HCT116 (cell line): ENCODE data around the gene AGAP1.

Experiments
- CEBPB ChIP-seq: IDR thresholded peaks from 2 replicates; pipeline ENCODE4 v1.6.1; 2012; ENCODE audit warnings: low read depth
- CTCF ChIP-seq, 3 experiments: fragments of 200-600 bp in 1 of 3; sonication (generic) in 1 of 3; IDR thresholded peaks in 2 of 3; conservative IDR thresholded peaks in 1 of 3; 2 replicates each; pipeline ENCODE4 v1.5.1; 2012 to 2017; ENCODE audit warnings: low read depth in 2 of 3, low read length in 2 of 3, antibody characterized with exemption in 1 of 3, borderline replicate concordance in 1 of 3, control low read depth in 1 of 3, mild to moderate bottlenecking in 1 of 3, mixed read lengths in 1 of 3, mixed run types in 1 of 3, moderate library complexity in 1 of 3; ENCODE audit not compliant: insufficient read depth in 1 of 3
- EZH2 ChIP-seq: fragments of 200-600 bp; sonication (generic); IDR thresholded peaks from 2 replicates; pipeline ENCODE4 v1.6.1; 2017; ENCODE audit warnings: antibody characterized with exemption, mixed run types
- EZH2phosphoT487 ChIP-seq: fragments of 200-600 bp; IDR thresholded peaks from 2 replicates; pipeline ENCODE4 v1.6.1; 2018; ENCODE audit warnings: antibody characterized with exemption, borderline replicate concordance
- POLR2A ChIP-seq: IDR thresholded peaks from 2 replicates; pipeline ENCODE4 v1.7.0; 2011; ENCODE audit warnings: borderline replicate concordance; ENCODE audit not compliant: insufficient read depth, insufficient read length; ENCODE audit errors: extremely low read depth
- POLR2AphosphoS5 ChIP-seq: IDR thresholded peaks from 2 replicates; pipeline ENCODE4 v1.6.1; 2011; ENCODE audit warnings: mild to moderate bottlenecking, low read depth, low read length, moderate library complexity
- RAD21 ChIP-seq: IDR thresholded peaks from 2 replicates; pipeline ENCODE4 v1.6.1; 2012; ENCODE audit warnings: low read depth, mild to moderate bottlenecking
- REST ChIP-seq: IDR thresholded peaks from 2 replicates; pipeline ENCODE4 v1.6.1; 2012; ENCODE audit warnings: low read depth
- ZNF274 ChIP-seq: fragments of 200-500 bp; sonication (Bioruptor generic); IDR thresholded peaks from 2 replicates; pipeline ENCODE4 v1.6.1; 2014; ENCODE audit warnings: mild to moderate bottlenecking, low read depth, low read length, inconsistent platforms
- TF ChIP-seq, protein P1 (sequence below): IDR thresholded peaks from 2 replicates; pipeline ENCODE4 v1.6.1; 2012

GRCh38 chr2:236161531-236161930, 667.7 kb downstream of the AGAP1 start:
- no peak for TF ChIP-seq CTCF (IDR thresholded peaks at IDR 0.05 in 2 of 3, conservative IDR thresholded peaks at IDR 0.05 in 1 of 3; ENCODE audit: borderline replicate concordance in 1 of 3, insufficient read depth in 1 of 3, low read depth in 2 of 3, low read length in 2 of 3)
- TF ChIP-seq ZNF274: no peak
- TF ChIP-seq EZH2: no peak
- no peak for TF ChIP-seq REST
- no peak for TF ChIP-seq POLR2A
- TF ChIP-seq POLR2AphosphoS5: no peak
- TF ChIP-seq, protein P1, sequence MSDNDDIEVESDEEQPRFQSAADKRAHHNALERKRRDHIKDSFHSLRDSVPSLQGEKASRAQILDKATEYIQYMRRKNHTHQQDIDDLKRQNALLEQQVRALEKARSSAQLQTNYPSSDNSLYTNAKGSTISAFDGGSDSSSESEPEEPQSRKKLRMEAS: no peak
- TF ChIP-seq EZH2phosphoT487: no peak
- no peak for TF ChIP-seq CEBPB
- no peak for TF ChIP-seq RAD21
